GM19043 (cell line): Measurements from ENCODE around the gene CCR7.

ENCODE experiments used
- ATAC-seq: cut with Tn5 transposase; IDR thresholded peaks from one replicate; pipeline ENCODE4 v1.9.1; 2021; ENCODE audit warnings: low read depth; ENCODE audit not compliant: unreplicated experiment

CCR7 gene

GRCh38 chr17:40563220-40564052 is 1.8 kb downstream of the CCR7 start:
- ATAC-seq = no peak

GRCh38 chr17:40562838-40563219 is 2.4 kb downstream of the CCR7 start:
- ATAC-seq = no peak

- ATAC-seq = no peak
Measured at GRCh38 chr17:40561871-40562611, 3.2 kb downstream of the CCR7 start.

GRCh38 chr17:40561294-40561870 is 3.9 kb downstream of the CCR7 start:
- no peak for ATAC-seq

GRCh38 chr17:40560592-40561293 is 4.5 kb downstream of the CCR7 start:
- ATAC-seq = no peak

GRCh38 chr17:40559954-40560591 is 5.2 kb downstream of the CCR7 start:
- no peak for ATAC-seq

GRCh38 chr17:40559564-40559916 is 5.7 kb downstream of the CCR7 start:
- ATAC-seq = no peak

GRCh38 chr17:40558890-40559563 is 6.2 kb downstream of the CCR7 start:
- no peak for ATAC-seq

- no peak for ATAC-seq
Measured at GRCh38 chr17:40558300-40558889, 6.9 kb downstream of the CCR7 start.

- no peak for ATAC-seq
Measured at GRCh38 chr17:40557531-40558299, 7.6 kb downstream of the CCR7 start.

- no peak for ATAC-seq
Measured at GRCh38 chr17:40556884-40557414, 8.3 kb downstream of the CCR7 start.

GRCh38 chr17:40556198-40556661 is 9.0 kb downstream of the CCR7 start:
- no peak for ATAC-seq

- ATAC-seq = no peak
Measured at GRCh38 chr17:40555296-40556190, 9.7 kb downstream of the CCR7 start.

- no peak for ATAC-seq
Measured at GRCh38 chr17:40554646-40555295, 10.5 kb downstream of the CCR7 start.

GRCh38 chr17:40553694-40554534 is 11.4 kb downstream of the CCR7 start:
- no peak for ATAC-seq
